VCaP (cell line): ENCODE data around the gene TRIP11.

ENCODE experiments used
- H3K27ac ChIP-seq: fragments of 450-650 bp; 2 replicates; pipeline ENCODE4 v1.5.1; 2017
- CTCF ChIP-seq: fragments of 450-650 bp; conservative IDR thresholded peaks from 2 replicates; pipeline ENCODE4 v1.5.1; 2017; ENCODE audit warnings: mild to moderate bottlenecking, moderate library complexity

TRIP11 gene

GRCh38 chr14:92004062-92004461 lies 35.8 kb downstream of the TRIP11 start:
- no peak overlapping the region for H3K27ac ChIP-seq
- no peak for TF ChIP-seq CTCF

- no peak overlapping the region for H3K27ac ChIP-seq
These were observed 40.9 kb downstream of the TRIP11 start for GRCh38 chr14:91998667-91999570.

GRCh38 chr14:91997492-91997891 lies 42.4 kb downstream of the TRIP11 start:
- no peak for TF ChIP-seq CTCF
- no peak overlapping the region for H3K27ac ChIP-seq

More at GRCh38 chr14:91998667-91999570, 40.9 kb downstream of the TRIP11 start:
- TF ChIP-seq CTCF: no peak

GRCh38 chr14:91996948-91997371 lies 42.9 kb downstream of the TRIP11 start:
- TF ChIP-seq CTCF: peak; percentile 80
- H3K27ac ChIP-seq: no peak overlapping the region

GRCh38 chr14:91987192-91987591 lies 52.7 kb downstream of the TRIP11 start:
- no peak for TF ChIP-seq CTCF

GRCh38 chr14:91985521-91986255 lies 54.2 kb downstream of the TRIP11 start:
- no peak overlapping the region for H3K27ac ChIP-seq
- TF ChIP-seq CTCF: no peak

More at GRCh38 chr14:91987192-91987591, 52.7 kb downstream of the TRIP11 start:
- no peak overlapping the region for H3K27ac ChIP-seq

GRCh38 chr14:91985008-91985407 lies 54.9 kb downstream of the TRIP11 start:
- TF ChIP-seq CTCF: no peak
- no peak overlapping the region for H3K27ac ChIP-seq
